RWPE1 (cell line): ENCODE measurements around the gene SOSTDC1.

Source experiments
- CTCF ChIA-PET: fragments of 350-600 bp; sonication (Branson Sonifier 250); formaldehyde crosslinking; extraction: SDS; loops from one replicate; lab custom pipeline; 2021; lab: Yijun Ruan, JAX
- POLR2A ChIA-PET: fragments of 400-600 bp; formaldehyde crosslinking; extraction: SDS; loops from one replicate; lab custom pipeline; 2020; ENCODE audit warnings: antibody characterized with exemption; ENCODE audit not compliant: low non-redundant PET; lab: Yijun Ruan, JAX
- DNase-seq: peaks from one replicate; pipeline ENCODE4 v3.0.0; 2012; ENCODE audit warnings: low spot score
- H3K27ac ChIP-seq: fragments of 450-650 bp; 2 replicates; pipeline ENCODE4 v1.5.1; 2017
- TF ChIP-seq, protein P1 (sequence below): fragments of 450-650 bp; conservative IDR thresholded peaks from 2 replicates; pipeline ENCODE4 v1.5.1; 2017; ENCODE audit warnings: low read depth, mild to moderate bottlenecking

SOSTDC1 gene

GRCh38 chr7:16431646-16432424, 33.7 kb downstream of the SOSTDC1 start:
- POLR2A ChIA-PET, result interaction anchor here (0.5 kb wide), 1 partner anchor 15 kb away, joined by 4 read pairs; no protein-coding TSS in a partner anchor
- TF ChIP-seq, protein P1, sequence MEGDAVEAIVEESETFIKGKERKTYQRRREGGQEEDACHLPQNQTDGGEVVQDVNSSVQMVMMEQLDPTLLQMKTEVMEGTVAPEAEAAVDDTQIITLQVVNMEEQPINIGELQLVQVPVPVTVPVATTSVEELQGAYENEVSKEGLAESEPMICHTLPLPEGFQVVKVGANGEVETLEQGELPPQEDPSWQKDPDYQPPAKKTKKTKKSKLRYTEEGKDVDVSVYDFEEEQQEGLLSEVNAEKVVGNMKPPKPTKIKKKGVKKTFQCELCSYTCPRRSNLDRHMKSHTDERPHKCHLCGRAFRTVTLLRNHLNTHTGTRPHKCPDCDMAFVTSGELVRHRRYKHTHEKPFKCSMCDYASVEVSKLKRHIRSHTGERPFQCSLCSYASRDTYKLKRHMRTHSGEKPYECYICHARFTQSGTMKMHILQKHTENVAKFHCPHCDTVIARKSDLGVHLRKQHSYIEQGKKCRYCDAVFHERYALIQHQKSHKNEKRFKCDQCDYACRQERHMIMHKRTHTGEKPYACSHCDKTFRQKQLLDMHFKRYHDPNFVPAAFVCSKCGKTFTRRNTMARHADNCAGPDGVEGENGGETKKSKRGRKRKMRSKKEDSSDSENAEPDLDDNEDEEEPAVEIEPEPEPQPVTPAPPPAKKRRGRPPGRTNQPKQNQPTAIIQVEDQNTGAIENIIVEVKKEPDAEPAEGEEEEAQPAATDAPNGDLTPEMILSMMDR, result peak; percentile 20; the same call in 1 of the 2 replicates
- no peak overlapping the region for H3K27ac ChIP-seq
- CTCF ChIA-PET, result interaction anchor here (0.6 to 0.8 kb wide), 3 partner anchors 14 to 133 kb away, joined by 3 to 5 read pairs (median 5); no protein-coding TSS in a partner anchor
- peak; percentile 50 for DNase-seq

DNA sequence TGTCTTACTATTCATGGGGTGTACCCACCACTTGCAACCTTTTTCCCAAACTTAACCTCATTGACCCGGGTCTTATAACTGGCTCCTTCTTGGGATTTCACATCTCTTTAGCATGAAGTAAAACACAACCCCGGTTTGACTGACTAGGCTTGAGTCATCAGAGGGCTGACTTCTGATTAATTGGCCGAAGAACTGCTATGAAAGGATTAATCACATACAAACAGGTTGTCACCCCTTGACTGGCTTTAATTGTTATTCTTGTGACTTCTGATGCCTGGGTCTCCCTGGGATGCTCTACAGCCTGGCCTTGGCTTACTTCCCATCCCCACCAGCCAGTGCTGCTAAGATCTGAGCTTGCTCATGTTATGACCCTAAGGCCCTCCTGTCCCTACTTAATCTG, 35.4 kb downstream of the SOSTDC1 start:
- ChIA-PET POLR2A (no interaction called here), CTCF (no interaction called here)
- H3K27ac ChIP-seq, result no peak overlapping the region
- TF ChIP-seq, protein P1, result no peak
- peak; percentile 17 for DNase-seq

DNA sequence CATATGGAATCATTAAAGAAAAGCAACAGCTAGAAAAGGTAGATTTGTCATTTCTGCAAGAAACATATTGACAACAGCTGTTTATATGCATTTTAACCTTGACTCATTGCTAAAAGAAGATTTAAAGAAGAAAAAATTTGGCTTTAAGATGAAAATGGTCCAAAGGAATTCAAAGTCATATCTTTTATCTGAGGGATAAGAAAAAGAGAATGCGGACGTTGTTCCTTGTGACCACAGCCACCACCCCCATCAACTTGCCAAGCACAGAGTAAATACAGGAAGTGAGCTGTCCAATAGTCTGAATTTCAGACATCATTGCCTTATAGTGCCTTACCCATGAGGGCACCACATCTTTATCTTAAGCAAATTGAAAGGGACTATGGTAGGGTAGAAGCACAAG, 36.9 kb downstream of the SOSTDC1 start:
- POLR2A ChIA-PET, result no interaction called here
- TF ChIP-seq, protein P1, result no peak
- DNase-seq, result no peak
- no peak overlapping the region for H3K27ac ChIP-seq
- CTCF ChIA-PET, result no interaction called here

- TF ChIP-seq, protein P1, result no peak
- ChIA-PET POLR2A (no interaction called here), CTCF (no interaction called here)
- no peak for DNase-seq
- H3K27ac ChIP-seq, result no peak overlapping the region
Observed at GRCh38 chr7:16428182-16428581, 37.4 kb downstream of the SOSTDC1 start.

GRCh38 chr7:16423761-16424160, 41.8 kb downstream of the SOSTDC1 start:
- no peak overlapping the region for H3K27ac ChIP-seq
- POLR2A ChIA-PET, result no interaction called here
- TF ChIP-seq, protein P1, result no peak
- no peak for DNase-seq
- CTCF ChIA-PET, result no interaction called here

DNA sequence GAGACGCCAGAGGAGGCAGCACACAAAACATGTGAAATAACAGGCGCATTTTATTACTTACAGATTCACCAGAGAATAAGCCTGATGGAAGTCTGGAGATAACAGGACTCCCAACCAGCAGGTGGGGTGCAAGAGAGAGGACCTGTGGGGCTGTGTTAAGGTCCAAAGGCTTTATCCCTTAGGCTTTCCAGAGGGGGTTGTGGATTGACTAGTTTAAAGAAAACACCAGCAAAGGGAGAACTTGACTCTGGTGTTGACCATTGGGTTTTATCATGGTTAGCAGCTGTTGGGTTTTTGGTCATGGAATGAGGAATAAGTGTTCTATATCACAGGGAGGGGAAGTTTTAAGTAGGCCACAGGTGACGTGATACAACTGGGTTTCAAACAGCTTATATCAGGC, 42.6 kb downstream of the SOSTDC1 start:
- CTCF ChIA-PET, result no interaction called here
- POLR2A ChIA-PET, result no interaction called here
- H3K27ac ChIP-seq, result no peak overlapping the region
- DNase-seq, result no peak
- TF ChIP-seq, protein P1, result no peak
